ENCODE measurements around the gene FOXN1. TPM values are rescaled to one million over a fixed set of nuclear protein-coding genes. Genes with fewer than 3 reads are reported as not detected.

Gene FOXN1
- total RNA-seq, result not detected in 2 replicates

DNA sequence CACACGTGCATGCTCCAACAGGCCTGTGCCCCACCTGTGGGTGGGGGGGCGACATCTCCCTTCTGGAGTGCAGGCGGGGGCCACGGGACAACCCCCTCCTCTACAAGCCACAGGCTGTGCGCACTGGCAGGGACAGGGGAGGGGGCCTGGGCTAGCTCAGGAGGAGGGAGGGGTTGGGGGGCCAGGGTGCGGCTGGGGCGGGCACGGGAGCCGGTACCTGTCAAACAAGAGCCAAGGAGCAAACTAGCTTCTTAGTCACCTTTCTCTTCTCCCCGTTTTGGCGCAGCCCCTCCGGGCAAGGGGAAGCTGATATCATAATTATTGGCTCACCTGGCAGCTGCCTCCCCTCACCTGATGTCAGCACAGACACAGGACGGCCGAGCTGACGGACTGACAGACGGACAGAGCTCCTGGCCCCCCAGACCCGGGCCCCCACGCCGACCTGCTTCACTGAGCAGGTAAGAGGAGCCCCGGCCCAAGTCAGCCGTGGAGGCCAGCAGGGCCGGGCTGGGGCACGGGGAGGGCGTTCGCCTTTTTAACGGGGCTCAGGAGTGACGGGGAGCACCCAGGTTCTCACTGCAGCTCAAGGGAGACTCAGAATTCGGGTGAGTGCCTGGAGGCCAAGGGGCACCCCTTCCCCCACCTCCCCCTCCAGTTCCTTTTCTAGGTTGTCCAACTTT, at the start of gene FOXN1:
TSS of gene FOXN1 (plus strand) at position 363 of the 680 bp plus-strand sequence. CDS start 17,622 bp downstream, outside the sequence.

GRCh38 chr17:28473542-28473941, 32.6 kb upstream of the FOXN1 start, which contains the start of gene SLC13A2:
SLC13A2 (plus strand) TSS chr17:28473644; CDS start chr17:28473713, 69 bp downstream.

DNA sequence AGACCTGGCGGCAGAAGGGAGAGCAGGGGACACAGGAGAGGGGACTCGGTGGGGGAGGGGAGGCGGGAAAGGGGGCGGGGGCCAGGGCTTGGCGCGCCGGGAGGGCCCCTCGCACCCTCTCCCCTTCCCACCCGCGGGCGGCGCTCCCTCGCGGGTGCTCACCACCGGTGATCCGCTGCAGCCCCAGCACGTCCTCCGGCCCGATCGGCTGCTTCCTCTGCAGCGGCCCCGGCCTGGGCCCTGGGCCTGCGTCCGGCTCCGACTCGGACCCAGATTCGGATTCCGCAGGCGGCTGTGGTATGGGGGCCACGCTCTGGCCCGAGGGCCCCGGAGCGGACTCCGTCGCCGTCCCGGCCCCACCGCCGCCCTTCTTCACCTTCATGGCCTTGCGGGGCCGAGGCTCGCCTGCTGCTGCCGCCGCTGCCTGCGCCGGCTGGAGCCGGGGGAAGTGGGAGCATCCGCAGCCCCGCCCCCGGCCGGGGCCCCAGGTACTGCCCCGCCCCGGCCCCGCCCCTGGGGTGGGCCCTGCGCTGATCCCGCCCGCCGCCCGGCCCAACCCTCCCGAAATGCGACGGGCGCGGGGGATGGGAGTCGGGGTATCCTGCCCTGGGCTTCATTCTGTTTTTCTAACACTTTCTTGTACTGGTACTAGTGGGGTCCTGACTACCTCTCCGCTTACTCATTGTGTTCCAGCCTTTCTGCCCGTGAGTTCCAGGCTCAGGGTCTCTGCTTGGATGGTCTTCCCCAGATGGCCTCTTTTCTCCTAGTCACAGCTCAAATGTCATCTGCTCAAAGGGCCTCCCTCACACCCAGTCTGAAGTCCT, 46.2 kb downstream of the FOXN1 start, which contains the start of gene UNC119:
TSS of gene UNC119 (minus strand) at position 449 of the 824 bp plus-strand sequence. CDS start at position 382, 67 bp downstream.

GRCh38 chr17:28571361-28572122, 65.4 kb downstream of the FOXN1 start, which contains the start of gene PIGS:
PIGS (minus strand) TSS chr17:28571524; CDS start chr17:28571496, 28 bp downstream.

DNA sequence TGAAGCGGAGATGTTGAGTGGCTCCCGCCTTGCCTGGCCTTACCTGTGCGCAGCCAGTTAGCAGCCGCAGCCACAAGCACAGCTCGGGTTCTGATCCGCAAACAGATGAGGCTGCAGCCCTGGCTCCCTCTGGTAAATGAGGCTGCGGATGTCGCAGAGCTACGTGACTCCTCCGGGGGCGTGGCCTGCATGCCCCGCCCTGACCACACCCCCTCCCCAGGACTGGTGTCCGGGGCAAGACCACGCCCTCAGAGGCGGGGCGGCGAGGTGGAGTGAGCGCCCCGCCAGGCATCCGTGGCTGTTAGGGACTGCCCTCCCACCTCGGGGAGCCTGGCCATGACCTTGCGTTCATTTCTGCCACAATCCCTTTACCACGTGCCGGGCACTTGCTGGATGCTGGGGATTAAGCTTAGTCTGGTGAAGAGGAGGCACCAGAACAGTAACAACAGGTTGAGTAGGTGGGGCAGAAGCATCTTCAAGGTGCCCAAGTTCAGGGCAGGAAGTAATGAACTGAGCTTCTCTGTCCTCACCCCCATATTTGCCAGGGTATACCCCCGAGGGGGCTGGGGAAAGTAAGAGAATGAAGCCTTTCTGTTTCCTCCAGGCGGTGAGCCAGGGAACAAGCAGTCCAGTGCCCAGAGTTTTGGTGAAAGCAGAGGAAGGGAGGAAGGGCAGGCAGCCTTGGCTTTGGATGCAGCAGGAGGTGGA, 70.8 kb downstream of the FOXN1 start, which contains the start of gene ALDOC:
TSS of gene ALDOC (minus strand) at position 138 of the 708 bp plus-strand sequence. CDS start 1,363 bp downstream, outside the sequence.

Other genes starting within 250 kb of the FOXN1 start
- 16.7 and 26.8 TPM in 2 replicates for gene TMEM97, start 187.1 kb upstream of the FOXN1 start, total RNA-seq
- 40.3 and 50.6 TPM in 2 replicates for gene IFT20, start 170.9 kb upstream of the FOXN1 start, total RNA-seq
- gene TNFAIP1, start 170.6 kb upstream of the FOXN1 start, total RNA-seq, result 90.0 and 99.9 TPM in 2 replicates
- 90.8 and 92.3 TPM in 2 replicates for gene POLDIP2, start 148.8 kb upstream of the FOXN1 start, total RNA-seq
- gene SEBOX, start 141.1 kb upstream of the FOXN1 start, total RNA-seq, result not detected in 2 replicates
- 0.10 TPM in 1 of 2 replicates, not detected in the other for gene VTN, start 136.0 kb upstream of the FOXN1 start, total RNA-seq
- 4.2 and 6.2 TPM in 2 replicates for gene SARM1, start 134.7 kb upstream of the FOXN1 start, total RNA-seq
- gene SLC46A1, start 100.1 kb upstream of the FOXN1 start, total RNA-seq, result 1.3 and 2.5 TPM in 2 replicates
- not detected in 2 replicates for gene SLC13A2, start 32.7 kb upstream of the FOXN1 start, total RNA-seq
- gene UNC119, start 46.3 kb downstream of the FOXN1 start, total RNA-seq, result 23.1 and 27.1 TPM in 2 replicates
- 56.3 and 63.7 TPM in 2 replicates for gene PIGS, start 65.2 kb downstream of the FOXN1 start, total RNA-seq
- 12.4 and 22.5 TPM in 2 replicates for gene ALDOC, start 70.5 kb downstream of the FOXN1 start, total RNA-seq
- gene SPAG5, start 92.7 kb downstream of the FOXN1 start, total RNA-seq, result 20.9 and 31.7 TPM in 2 replicates
- gene RSKR, start 107.8 kb downstream of the FOXN1 start, total RNA-seq, result 4.2 and 8.7 TPM in 2 replicates
- 184 and 187 TPM in 2 replicates for gene BLTP2, start 138.8 kb downstream of the FOXN1 start, total RNA-seq
- 38.6 and 39.8 TPM in 2 replicates for gene SDF2, start 155.6 kb downstream of the FOXN1 start, total RNA-seq
- gene SUPT6H, start 155.9 kb downstream of the FOXN1 start, total RNA-seq, result 56.6 and 60.1 TPM in 2 replicates
- gene PROCA1, start 205.5 kb downstream of the FOXN1 start, total RNA-seq, result 0.86 and 1.3 TPM in 2 replicates
- gene RAB34, start 211.5 kb downstream of the FOXN1 start, total RNA-seq, result 25.3 and 42.1 TPM in 2 replicates
- 509 and 527 TPM in 2 replicates for gene RPL23A, start 213.6 kb downstream of the FOXN1 start, total RNA-seq
- 1.8 and 2.3 TPM in 2 replicates for gene TLCD1, start 219.9 kb downstream of the FOXN1 start, total RNA-seq
- gene NEK8, start 222.4 kb downstream of the FOXN1 start, total RNA-seq, result 1.5 and 2.0 TPM in 2 replicates
- gene TRAF4, start 237.7 kb downstream of the FOXN1 start, total RNA-seq, result 49.8 and 64.0 TPM in 2 replicates